HG03378 (cell line): ENCODE data around the gene BIRC6.
"Not testable (repeated sequence)": the region's sequence is repeated elsewhere in the genome, so short reads cannot be mapped to it uniquely, and the experiment has no call there.

Experiments
- ATAC-seq: cut with Tn5 transposase; IDR thresholded peaks from one replicate; pipeline ENCODE4 v1.9.1; 2021; ENCODE audit warnings: mild to moderate bottlenecking, moderate library complexity; ENCODE audit not compliant: unreplicated experiment

Gene BIRC6

GRCh38 chr2:32591669-32592463 is 235.0 kb downstream of the BIRC6 start:
- peak; percentile 79 for ATAC-seq

- ATAC-seq, result no peak
These were observed 237.8 kb downstream of the BIRC6 start for GRCh38 chr2:32594573-32594972.

GRCh38 chr2:32611366-32611765 is 254.5 kb downstream of the BIRC6 start:
- ATAC-seq, result no peak

- ATAC-seq, result no peak
These were observed 254.9 kb downstream of the BIRC6 start for GRCh38 chr2:32611771-32612170.

- no peak for ATAC-seq
These were observed 257.3 kb downstream of the BIRC6 start for GRCh38 chr2:32614084-32614483.

GRCh38 chr2:32617599-32618189 is 260.9 kb downstream of the BIRC6 start:
- no peak for ATAC-seq

GRCh38 chr2:32622570-32623310 is 265.9 kb downstream of the BIRC6 start:
- ATAC-seq, result no peak

GRCh38 chr2:32623311-32623706 is 266.5 kb downstream of the BIRC6 start:
- no peak for ATAC-seq

- ATAC-seq, result no peak
These were observed 268.0 kb downstream of the BIRC6 start for GRCh38 chr2:32624812-32625211.

- ATAC-seq, result no peak
These were observed 269.9 kb downstream of the BIRC6 start for GRCh38 chr2:32626639-32627221.

GRCh38 chr2:32627441-32627813 is 270.6 kb downstream of the BIRC6 start:
- ATAC-seq, result peak; percentile 34

- ATAC-seq, result peak; percentile 98
These were observed 271.2 kb downstream of the BIRC6 start, which contains the start of gene TTC27 for GRCh38 chr2:32627814-32628579. Gene TTC27, plus strand, starts transcription at chr2:32628050. Its CDS starts 243 bp downstream, at chr2:32628293.

- no peak for ATAC-seq
These were observed 275.3 kb downstream of the BIRC6 start for GRCh38 chr2:32632089-32632488.

- ATAC-seq, result no peak
These were observed 276.2 kb downstream of the BIRC6 start for GRCh38 chr2:32633040-32633439.

- ATAC-seq, result not testable (repeated sequence)
These were observed 281.7 kb downstream of the BIRC6 start for GRCh38 chr2:32638548-32638947.

GRCh38 chr2:32641180-32641579 is 284.4 kb downstream of the BIRC6 start:
- no peak for ATAC-seq

- ATAC-seq, result no peak
These were observed 290.4 kb downstream of the BIRC6 start for GRCh38 chr2:32647180-32647651.

GRCh38 chr2:32652555-32653209 is 295.9 kb downstream of the BIRC6 start:
- no peak for ATAC-seq

GRCh38 chr2:32656069-32656468 is 299.2 kb downstream of the BIRC6 start:
- ATAC-seq, result no peak

- no peak for ATAC-seq
These were observed 307.0 kb downstream of the BIRC6 start for GRCh38 chr2:32663864-32664263.
